Retinal pigment epithelial cell (primary cell): ENCODE measurements around the gene SEC11A.
A peak's percentile ranks its signal among the peaks of the same experiment; 100 is the strongest.
"Not testable (repeated sequence)": the region's sequence is repeated elsewhere in the genome, so short reads cannot be mapped to it uniquely, and the experiment has no call there.

ENCODE experiments used
- DNase-seq: peaks from one replicate; pipeline ENCODE4 v3.0.0-alpha.2; 2010; ENCODE audit warnings: low read depth
- H3K4me3 ChIP-seq: 2 replicates; pipeline ENCODE4 v1.5.1; 2011; ENCODE audit warnings: mild to moderate bottlenecking, low read length, control low read depth, moderate library complexity
- TF ChIP-seq, protein P1 (sequence below): conservative IDR thresholded peaks from 2 replicates; pipeline ENCODE4 v1.5.1; 2011; ENCODE audit warnings: low read depth, low read length, control low read depth, inconsistent platforms

Gene SEC11A

DNA sequence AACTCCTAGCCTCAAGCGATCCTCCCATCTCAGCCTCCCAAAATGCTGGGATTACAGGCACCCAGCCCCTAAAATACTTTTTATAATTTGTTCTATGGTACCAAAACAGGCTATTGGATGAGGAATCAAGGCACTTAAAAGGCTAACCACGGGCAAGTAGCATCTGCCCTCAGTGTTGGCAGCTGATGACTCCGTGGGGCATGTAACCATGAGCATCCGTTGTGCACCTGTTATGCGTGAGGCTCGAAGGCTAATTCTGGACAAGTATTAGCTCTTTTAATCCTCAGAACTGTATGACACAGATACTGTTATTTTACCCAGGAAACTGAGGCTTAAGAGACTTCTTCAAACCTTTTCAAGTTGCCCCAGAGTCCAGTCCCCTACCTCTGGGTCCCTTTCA, 72.1 kb downstream of the SEC11A start:
- H3K4me3 ChIP-seq = no peak overlapping the region
- TF ChIP-seq, protein P1, sequence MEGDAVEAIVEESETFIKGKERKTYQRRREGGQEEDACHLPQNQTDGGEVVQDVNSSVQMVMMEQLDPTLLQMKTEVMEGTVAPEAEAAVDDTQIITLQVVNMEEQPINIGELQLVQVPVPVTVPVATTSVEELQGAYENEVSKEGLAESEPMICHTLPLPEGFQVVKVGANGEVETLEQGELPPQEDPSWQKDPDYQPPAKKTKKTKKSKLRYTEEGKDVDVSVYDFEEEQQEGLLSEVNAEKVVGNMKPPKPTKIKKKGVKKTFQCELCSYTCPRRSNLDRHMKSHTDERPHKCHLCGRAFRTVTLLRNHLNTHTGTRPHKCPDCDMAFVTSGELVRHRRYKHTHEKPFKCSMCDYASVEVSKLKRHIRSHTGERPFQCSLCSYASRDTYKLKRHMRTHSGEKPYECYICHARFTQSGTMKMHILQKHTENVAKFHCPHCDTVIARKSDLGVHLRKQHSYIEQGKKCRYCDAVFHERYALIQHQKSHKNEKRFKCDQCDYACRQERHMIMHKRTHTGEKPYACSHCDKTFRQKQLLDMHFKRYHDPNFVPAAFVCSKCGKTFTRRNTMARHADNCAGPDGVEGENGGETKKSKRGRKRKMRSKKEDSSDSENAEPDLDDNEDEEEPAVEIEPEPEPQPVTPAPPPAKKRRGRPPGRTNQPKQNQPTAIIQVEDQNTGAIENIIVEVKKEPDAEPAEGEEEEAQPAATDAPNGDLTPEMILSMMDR = no peak
- DNase-seq = no peak

DNA sequence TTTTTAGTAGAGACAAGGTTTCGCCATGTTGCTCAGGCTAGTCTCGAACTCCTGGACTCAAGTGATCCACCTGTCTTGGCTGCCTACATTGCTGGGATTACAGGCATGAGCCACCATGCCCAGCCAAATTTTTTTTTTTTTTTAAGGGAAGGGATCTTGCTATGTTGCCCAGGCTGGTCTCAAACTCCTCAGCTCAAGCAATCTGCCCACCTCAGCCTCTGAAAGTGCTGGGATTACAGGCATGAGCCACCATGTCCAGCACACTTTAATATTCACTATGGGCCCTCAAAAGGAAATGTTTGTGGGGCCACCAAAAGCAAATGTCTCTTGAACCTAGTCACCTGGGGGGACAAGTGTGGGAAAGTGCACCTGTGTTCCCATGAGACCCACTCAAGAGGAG, 73.3 kb downstream of the SEC11A start:
- H3K4me3 ChIP-seq, DNase-seq: not testable (repeated sequence)

DNA sequence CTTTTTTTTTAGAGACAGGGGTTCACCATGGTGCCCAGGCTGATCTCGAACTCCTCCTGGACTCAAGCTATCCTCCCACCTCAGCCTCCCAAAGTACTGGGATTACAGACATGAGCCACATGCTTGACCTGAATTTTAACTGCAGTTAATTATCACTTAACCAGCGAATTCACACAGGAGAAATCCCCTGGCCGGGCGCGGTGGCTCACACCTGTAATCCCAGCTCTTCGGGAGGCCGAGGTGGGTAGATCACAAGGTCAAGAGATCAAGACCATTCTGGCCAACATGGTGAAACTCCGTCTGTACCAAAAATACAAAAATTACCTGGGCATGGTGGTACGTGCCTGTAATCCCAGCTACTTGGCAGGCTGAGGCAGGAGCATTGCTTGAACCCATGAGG, 74.1 kb downstream of the SEC11A start:
- DNase-seq, H3K4me3 ChIP-seq: not testable (repeated sequence)

DNA sequence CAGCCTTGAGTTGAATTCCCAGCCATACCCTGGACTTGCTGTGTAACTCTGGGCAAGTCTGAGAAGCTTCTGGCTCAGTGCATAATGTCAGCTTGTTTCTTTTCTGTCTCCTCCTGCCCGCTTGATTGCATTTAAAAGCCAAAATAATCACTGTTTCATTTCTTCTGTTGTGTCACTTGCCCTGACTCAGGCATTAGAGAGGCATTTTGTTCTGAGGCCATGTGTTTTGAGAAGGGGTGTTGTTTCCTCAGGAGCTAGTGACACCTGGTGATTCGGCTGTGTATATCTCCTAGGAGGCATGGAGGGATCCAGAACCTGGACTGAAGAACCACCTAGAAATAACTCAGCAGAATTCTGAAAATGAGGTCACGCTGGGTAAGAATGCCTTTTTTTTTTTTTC, 77.8 kb downstream of the SEC11A start:
- TF ChIP-seq, protein P1 = no peak
- no peak overlapping the region for H3K4me3 ChIP-seq
- DNase-seq = no peak

DNA sequence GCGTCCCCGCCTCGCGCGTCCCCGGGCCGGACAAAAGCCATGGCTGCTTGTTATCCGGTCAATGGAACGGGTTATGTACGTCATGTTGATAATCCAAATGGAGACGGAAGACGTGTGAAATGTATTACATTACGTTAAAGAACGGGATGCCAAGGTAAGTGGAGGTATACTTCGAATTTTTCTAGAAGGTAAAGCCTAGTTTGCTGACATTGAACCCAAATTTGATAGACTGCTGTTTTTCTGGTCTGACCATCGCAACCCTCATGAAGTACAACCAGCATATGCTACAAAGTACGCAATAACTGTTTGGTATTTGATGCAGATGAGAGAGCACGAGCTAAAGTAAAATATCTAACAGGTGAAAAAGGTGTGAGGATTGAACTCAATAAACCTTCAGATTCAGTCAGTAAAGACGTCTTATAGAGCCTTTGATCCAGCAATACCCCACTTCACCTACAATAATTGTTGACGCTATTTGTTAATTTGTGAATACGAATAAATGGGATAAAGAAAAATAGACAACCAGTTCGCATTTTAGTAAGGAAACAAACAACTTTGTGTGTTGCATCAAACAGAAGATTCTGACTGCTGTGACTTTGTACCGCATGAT, 81.6 kb downstream of the SEC11A start:
- DNase-seq = no peak
- H3K4me3 ChIP-seq = peak overlapping the region; percentile 54
- TF ChIP-seq, protein P1 = no peak

DNA sequence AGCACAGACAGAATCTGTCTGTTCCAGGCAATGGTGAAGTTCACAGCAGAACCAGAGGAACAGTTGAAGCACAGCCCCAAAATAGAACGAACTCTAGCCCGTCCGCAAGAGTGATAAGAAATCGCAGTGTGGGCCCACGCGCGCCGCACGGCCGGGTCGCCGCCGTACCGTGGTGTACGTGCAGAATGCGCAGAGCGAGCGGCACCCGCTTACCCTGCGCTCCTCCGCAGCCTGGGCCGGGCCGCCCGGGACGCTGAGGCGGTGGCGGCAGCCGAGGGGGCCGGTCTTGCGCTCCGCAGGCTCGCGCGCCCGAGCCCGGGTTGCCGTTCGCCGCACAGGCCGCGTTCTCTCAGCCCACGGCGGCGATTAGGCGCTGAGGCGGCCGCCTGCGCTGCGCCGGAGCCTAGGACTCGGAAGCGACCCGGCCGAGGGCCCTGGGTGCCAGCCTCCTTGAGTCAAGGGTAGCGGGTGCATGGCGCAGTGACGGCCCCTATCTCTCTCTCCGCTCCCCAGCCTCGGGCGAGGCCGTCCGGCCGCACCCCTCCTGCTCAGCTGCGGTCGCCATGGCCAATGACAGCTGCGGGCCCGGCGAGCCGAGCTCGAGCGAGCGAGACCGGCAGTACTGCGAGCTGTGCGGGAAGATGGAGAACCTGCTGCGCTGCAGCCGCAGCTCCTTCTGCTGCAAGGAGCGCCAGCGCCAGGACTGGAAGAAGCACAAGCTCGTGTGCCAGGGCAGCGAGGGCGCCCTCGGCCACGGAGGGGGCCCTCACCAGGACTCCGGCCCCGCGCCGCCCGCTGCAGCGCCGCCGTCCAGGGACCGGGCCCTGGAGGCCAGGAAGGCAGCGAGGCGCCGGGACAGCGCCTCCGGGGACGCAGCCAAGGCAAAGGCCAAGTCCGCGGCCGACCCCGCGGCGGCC, 82.4 kb downstream of the SEC11A start:
- peak; percentile 32 for DNase-seq
- H3K4me3 ChIP-seq = peak overlapping the region; percentile 61
- TF ChIP-seq, protein P1 = no peak

DNA sequence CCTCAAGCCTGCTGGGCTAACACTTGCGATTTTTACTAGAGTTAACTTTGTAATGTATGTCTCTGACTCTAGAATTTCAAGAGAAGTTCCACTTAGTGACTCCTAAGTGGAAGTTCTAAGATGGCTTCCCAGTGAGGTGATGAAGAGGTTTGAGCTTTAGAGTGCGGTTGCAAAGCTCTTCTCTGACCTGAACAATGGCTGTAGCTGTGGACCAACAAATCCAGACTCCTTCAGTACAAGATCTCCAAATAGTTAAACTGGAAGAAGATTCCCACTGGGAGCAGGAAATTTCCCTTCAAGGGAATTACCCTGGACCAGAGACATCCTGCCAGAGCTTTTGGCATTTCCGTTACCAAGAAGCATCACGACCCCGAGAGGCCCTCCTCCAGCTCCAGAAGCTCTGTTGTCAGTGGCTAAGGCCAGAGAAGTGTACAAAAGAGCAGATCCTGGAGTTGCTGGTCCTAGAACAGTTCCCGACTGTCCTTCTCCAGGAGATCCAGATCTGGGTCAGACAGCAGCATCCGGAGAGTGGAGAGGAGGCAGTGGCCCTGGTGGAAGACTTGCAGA, 84.2 kb downstream of the SEC11A start:
- DNase-seq = no peak

More for the DNA sequence above, 84.2 kb downstream of the SEC11A start:
- peak overlapping the region; percentile 88 for H3K4me3 ChIP-seq
- TF ChIP-seq, protein P1 = no peak
